SK-N-SH treated with all-trans-retinoic acid at 6 μM for 48 hours (cell line): ENCODE measurements around the gene PRPF19.

Experiments used
- ATAC-seq: fragments of 200-7000 bp; cut with Tn5 transposase; 3 replicates; pipeline ENCODE4 v1.9.1; 2020; ENCODE audit warnings: mild to moderate bottlenecking, moderate library complexity
- ARNTL ChIP-seq: fragments of 450-650 bp; formaldehyde crosslinking; IDR thresholded peaks from 2 replicates; pipeline ENCODE4 v1.5.0; 2020; ENCODE audit warnings: low read depth, mild to moderate bottlenecking, moderate library complexity, borderline replicate concordance
- BACH2 ChIP-seq: fragments of 250-450 bp; sonication (Bioruptor Pico); IDR thresholded peaks from 2 replicates; pipeline ENCODE4 v1.9.0; 2021; ENCODE audit warnings: mild to moderate bottlenecking, borderline replicate concordance
- ESRRG ChIP-seq: fragments of 250-450 bp; sonication (Bioruptor Pico); IDR thresholded peaks from 2 replicates; pipeline ENCODE4 v1.6.1; 2021; ENCODE audit warnings: mild to moderate bottlenecking
- GLIS3 ChIP-seq: fragments of 250-450 bp; sonication (Bioruptor Pico); IDR thresholded peaks from 2 replicates; pipeline ENCODE4 v1.5.0; 2020; ENCODE audit warnings: mild to moderate bottlenecking, moderate library complexity
- ISL1 ChIP-seq: fragments of 250-450 bp; sonication (Bioruptor Pico); IDR thresholded peaks from 2 replicates; pipeline ENCODE4 v2.1.2; 2022; ENCODE audit warnings: mild to moderate bottlenecking, moderate library complexity
- POU6F1 ChIP-seq: fragments of 250-450 bp; sonication (Bioruptor Pico); IDR thresholded peaks from 2 replicates; pipeline ENCODE4 v1.8.0; 2021; ENCODE audit warnings: low read depth, mild to moderate bottlenecking, moderate library complexity, borderline replicate concordance
- RARB ChIP-seq: fragments of 250-450 bp; sonication (Bioruptor Pico); IDR thresholded peaks from 2 replicates; pipeline ENCODE4 v1.8.0; 2021; ENCODE audit warnings: mild to moderate bottlenecking, moderate library complexity
- SNAI2 ChIP-seq: fragments of 250-450 bp; sonication (Bioruptor Pico); IDR thresholded peaks from 2 replicates; pipeline ENCODE4 v1.5.0; 2020; ENCODE audit warnings: mild to moderate bottlenecking, moderate library complexity
- TCF4 ChIP-seq: fragments of 250-450 bp; sonication (Bioruptor Pico); IDR thresholded peaks from 2 replicates; pipeline ENCODE4 v1.8.0; 2021; ENCODE audit warnings: mild to moderate bottlenecking, moderate library complexity, borderline replicate concordance
- TOX ChIP-seq: fragments of 250-450 bp; sonication (Bioruptor Pico); IDR thresholded peaks from 2 replicates; pipeline ENCODE4 v1.8.0; 2021; ENCODE audit warnings: mild to moderate bottlenecking, moderate library complexity, borderline replicate concordance
- TSHZ2 ChIP-seq: fragments of 250-450 bp; sonication (Bioruptor Pico); IDR thresholded peaks from 2 replicates; pipeline ENCODE4 v1.5.0; 2020; ENCODE audit warnings: mild to moderate bottlenecking, moderate library complexity
- ZC3H10 ChIP-seq: fragments of 250-450 bp; sonication (Bioruptor Pico); IDR thresholded peaks from 2 replicates; pipeline ENCODE4 v1.5.1; 2021; ENCODE audit warnings: mild to moderate bottlenecking, moderate library complexity
- ZFP3 ChIP-seq: fragments of 250-450 bp; sonication (Bioruptor Pico); IDR thresholded peaks from 2 replicates; pipeline ENCODE4 v1.5.0; 2020; ENCODE audit warnings: mild to moderate bottlenecking, moderate library complexity
- ZFP30 ChIP-seq: fragments of 450-650 bp; formaldehyde crosslinking; IDR thresholded peaks from 2 replicates; pipeline ENCODE4 v1.5.0; 2022; ENCODE audit warnings: mild to moderate bottlenecking, moderate library complexity
- ZNF565 ChIP-seq: fragments of 450-650 bp; formaldehyde crosslinking; conservative IDR thresholded peaks from 2 replicates; pipeline ENCODE4 v1.5.0; 2020; ENCODE audit warnings: low read depth, mild to moderate bottlenecking, moderate library complexity
- ZNF70 ChIP-seq: fragments of 450-650 bp; formaldehyde crosslinking; IDR thresholded peaks from 2 replicates; pipeline ENCODE4 v1.5.0; 2020; ENCODE audit warnings: mild to moderate bottlenecking, moderate library complexity
- ZNF8 ChIP-seq: fragments of 450-650 bp; formaldehyde crosslinking; IDR thresholded peaks from 2 replicates; pipeline ENCODE4 v1.5.0; 2020; ENCODE audit warnings: mild to moderate bottlenecking, moderate library complexity
- TF ChIP-seq, protein P1 (sequence below): fragments of 250-450 bp; sonication (Bioruptor Pico); IDR thresholded peaks from 2 replicates; pipeline ENCODE4 v1.5.1; 2021; ENCODE audit warnings: mild to moderate bottlenecking, moderate library complexity

The PRPF19 gene

GRCh38 chr11:60859616-60860250, 46.7 kb downstream of the PRPF19 start:
- no peak for ATAC-seq
- no peak for TF ChIP-seq TOX (CRISPR knock-in tag)
- no peak for TF ChIP-seq ZNF8 (CRISPR knock-in tag)
- no peak for TF ChIP-seq ZNF70 (CRISPR knock-in tag)
- no peak for TF ChIP-seq ZNF565 (CRISPR knock-in tag)
- no peak for TF ChIP-seq RARB (CRISPR knock-in tag)
- no peak for TF ChIP-seq ISL1 (CRISPR knock-in tag)
- TF ChIP-seq, protein P1, sequence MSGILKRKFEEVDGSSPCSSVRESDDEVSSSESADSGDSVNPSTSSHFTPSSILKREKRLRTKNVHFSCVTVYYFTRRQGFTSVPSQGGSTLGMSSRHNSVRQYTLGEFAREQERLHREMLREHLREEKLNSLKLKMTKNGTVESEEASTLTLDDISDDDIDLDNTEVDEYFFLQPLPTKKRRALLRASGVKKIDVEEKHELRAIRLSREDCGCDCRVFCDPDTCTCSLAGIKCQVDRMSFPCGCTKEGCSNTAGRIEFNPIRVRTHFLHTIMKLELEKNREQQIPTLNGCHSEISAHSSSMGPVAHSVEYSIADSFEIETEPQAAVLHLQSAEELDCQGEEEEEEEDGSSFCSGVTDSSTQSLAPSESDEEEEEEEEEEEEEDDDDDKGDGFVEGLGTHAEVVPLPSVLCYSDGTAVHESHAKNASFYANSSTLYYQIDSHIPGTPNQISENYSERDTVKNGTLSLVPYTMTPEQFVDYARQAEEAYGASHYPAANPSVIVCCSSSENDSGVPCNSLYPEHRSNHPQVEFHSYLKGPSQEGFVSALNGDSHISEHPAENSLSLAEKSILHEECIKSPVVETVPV = no peak

DNA sequence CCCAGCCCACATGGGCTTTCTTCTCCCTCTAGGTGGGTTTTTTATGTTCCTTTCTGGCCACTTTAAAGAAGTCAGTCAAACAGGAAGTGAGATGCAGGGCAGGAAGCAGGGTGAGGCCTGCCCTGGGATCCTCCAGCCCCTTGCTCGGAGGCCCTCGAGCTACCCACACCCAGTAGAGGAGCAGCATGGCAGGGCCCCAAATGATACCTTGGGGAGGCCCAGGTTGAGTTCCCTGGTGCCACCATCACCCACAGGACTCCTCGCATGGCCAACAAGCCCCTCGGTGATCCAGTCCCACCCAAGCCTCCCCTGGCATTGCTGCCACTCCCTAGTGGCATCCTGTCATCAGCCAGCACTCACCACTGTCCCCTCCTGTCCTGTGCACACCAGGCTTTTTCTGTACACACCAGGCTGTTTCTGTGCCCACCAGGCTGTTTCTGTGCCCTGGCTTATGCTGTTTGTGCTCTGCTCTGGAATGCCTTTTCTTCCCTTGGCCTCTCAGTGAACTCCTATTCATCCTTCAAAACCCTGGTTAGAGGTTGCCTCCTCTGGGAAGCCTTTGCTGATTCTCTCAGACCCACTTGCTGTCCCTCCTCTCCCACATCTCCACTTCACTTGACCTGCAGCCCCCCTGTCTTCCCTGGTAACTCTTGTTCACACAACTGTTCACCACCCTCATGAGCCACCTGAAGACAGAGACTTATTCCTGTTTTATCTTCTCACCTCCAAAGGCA, 47.5 kb downstream of the PRPF19 start:
- ATAC-seq = no peak
- TF ChIP-seq ESRRG (CRISPR knock-in tag) = no peak
- peak; percentile 94 for TF ChIP-seq ZFP3 (CRISPR knock-in tag)
- TF ChIP-seq ZC3H10 = no peak
- TF ChIP-seq SNAI2 (CRISPR knock-in tag) = no peak

GRCh38 chr11:60858236-60858635, 48.1 kb downstream of the PRPF19 start:
- TF ChIP-seq RARB (CRISPR knock-in tag) (no peak), ZNF8 (CRISPR knock-in tag) (no peak), TSHZ2 (no peak)
- no peak for ATAC-seq

DNA sequence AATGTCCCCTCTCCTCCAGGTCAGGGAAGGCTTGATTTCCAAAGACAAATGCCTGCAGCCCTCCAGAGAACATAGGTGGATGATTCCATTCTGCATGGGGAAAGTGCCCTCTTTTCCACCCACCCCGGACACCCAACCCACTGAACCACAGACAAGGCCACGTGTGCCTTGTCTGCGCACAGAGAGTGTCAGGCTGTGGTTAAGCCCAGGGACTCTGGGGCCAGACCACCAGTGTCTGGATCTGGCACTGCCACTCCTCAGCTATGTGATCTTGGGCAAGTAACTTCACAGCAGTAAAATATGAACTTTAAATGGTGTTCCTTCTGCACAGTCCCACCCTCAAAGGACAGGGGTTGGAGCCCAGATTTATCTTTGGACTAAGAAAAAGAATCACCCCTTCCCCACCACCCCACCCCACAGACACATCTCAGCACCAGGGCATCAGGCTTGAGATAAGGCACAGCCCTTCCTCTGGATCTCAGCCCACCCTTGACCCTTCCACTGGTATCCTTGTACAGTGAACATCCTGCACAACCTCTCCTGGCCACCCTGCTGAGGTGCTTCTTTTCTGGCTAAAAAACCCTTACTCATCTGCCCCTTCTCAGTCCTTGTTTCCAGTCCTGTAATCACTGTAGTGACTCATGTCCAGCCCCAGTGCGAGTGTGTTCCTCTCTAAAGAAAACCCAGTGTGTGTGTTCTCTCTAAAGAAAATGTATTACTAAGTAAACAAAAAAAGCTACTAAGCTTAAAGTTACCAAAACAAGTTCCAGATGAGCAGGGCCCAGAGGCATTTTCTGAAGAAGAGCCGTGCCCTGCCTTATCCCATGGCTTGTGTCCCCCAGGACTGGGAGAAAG, 48.8 kb downstream of the PRPF19 start:
- TF ChIP-seq ZNF565 (CRISPR knock-in tag) = no peak
- TF ChIP-seq ZFP30 (CRISPR knock-in tag) = no peak
- TF ChIP-seq ZFP3 (CRISPR knock-in tag) = no peak
- TF ChIP-seq GLIS3 (CRISPR knock-in tag) = no peak
- TF ChIP-seq TOX (CRISPR knock-in tag) = no peak
- TF ChIP-seq, protein P1 = no peak
- TF ChIP-seq SNAI2 (CRISPR knock-in tag) = no peak
- TF ChIP-seq BACH2 (CRISPR knock-in tag) = no peak
- no peak for TF ChIP-seq ARNTL (CRISPR knock-in tag)
- TF ChIP-seq ZNF8 (CRISPR knock-in tag) = no peak
- no peak for TF ChIP-seq POU6F1 (CRISPR knock-in tag)
- no peak for TF ChIP-seq TCF4 (CRISPR knock-in tag)
- TF ChIP-seq ESRRG (CRISPR knock-in tag) = no peak
- no peak for ATAC-seq
